VCaP (cell line): ENCODE data around the gene PTPN3.

ENCODE experiments used
- H3K27ac ChIP-seq: fragments of 450-650 bp; 2 replicates; pipeline ENCODE4 v1.5.1; 2017
- CTCF ChIP-seq: fragments of 450-650 bp; conservative IDR thresholded peaks from 2 replicates; pipeline ENCODE4 v1.5.1; 2017; ENCODE audit warnings: mild to moderate bottlenecking, moderate library complexity

PTPN3 gene

GRCh38 chr9:109399258-109399767 lies 98.8 kb downstream of the PTPN3 start:
- no peak for TF ChIP-seq CTCF
- no peak overlapping the region for H3K27ac ChIP-seq

- TF ChIP-seq CTCF = no peak
- H3K27ac ChIP-seq = no peak overlapping the region
Measured at GRCh38 chr9:109391176-109391575, 106.9 kb downstream of the PTPN3 start.

- no peak for TF ChIP-seq CTCF
- H3K27ac ChIP-seq = no peak overlapping the region
Measured at GRCh38 chr9:109387856-109388255, 110.3 kb downstream of the PTPN3 start.

- TF ChIP-seq CTCF = no peak
- H3K27ac ChIP-seq = no peak overlapping the region
Measured at GRCh38 chr9:109387206-109387605, 110.9 kb downstream of the PTPN3 start.

GRCh38 chr9:109385499-109385898 lies 112.6 kb downstream of the PTPN3 start:
- H3K27ac ChIP-seq = no peak overlapping the region
- TF ChIP-seq CTCF = no peak

- no peak for TF ChIP-seq CTCF
- H3K27ac ChIP-seq = no peak overlapping the region
Measured at GRCh38 chr9:109383947-109384346, 114.2 kb downstream of the PTPN3 start.

GRCh38 chr9:109383356-109383755 lies 114.8 kb downstream of the PTPN3 start:
- H3K27ac ChIP-seq = no peak overlapping the region
- TF ChIP-seq CTCF = no peak
